Measurements from ENCODE around the gene ENO4.

DNA sequence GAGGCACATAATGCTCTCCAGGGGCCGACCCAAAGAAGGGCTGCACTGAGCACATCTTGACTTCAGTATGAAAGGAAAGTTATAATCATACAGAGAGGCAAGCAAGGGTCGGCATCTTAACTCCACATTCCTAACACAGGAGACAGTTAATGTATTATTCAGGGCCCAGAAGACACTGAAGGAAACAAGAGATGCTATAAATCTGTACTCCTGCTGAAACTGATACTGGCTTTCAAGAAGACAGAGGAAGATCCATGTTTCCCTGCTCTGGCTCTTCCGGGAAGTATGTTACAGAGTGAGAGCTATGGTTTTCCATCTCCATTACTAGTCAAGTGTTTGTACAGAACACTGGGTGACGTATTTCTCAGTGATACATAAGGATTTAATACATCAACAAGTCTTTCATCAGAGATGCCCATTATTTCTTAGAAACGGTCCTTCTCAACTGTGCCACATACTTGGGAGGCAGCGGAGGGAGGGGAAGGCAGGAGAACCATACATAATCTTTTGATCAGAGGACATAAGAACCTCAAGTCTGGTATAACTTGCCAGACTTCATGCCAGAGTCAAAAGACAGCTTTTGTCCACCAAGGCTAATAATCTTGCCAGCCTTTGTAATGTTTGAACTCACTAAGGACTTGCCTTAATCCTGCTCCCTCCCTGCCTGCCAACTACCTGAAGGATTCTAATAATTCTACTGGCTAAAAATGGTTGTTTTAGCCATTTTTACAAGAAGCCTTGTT is 58.1 kb downstream of the ENO4 start:
- TF ChIP-seq, protein P1, sequence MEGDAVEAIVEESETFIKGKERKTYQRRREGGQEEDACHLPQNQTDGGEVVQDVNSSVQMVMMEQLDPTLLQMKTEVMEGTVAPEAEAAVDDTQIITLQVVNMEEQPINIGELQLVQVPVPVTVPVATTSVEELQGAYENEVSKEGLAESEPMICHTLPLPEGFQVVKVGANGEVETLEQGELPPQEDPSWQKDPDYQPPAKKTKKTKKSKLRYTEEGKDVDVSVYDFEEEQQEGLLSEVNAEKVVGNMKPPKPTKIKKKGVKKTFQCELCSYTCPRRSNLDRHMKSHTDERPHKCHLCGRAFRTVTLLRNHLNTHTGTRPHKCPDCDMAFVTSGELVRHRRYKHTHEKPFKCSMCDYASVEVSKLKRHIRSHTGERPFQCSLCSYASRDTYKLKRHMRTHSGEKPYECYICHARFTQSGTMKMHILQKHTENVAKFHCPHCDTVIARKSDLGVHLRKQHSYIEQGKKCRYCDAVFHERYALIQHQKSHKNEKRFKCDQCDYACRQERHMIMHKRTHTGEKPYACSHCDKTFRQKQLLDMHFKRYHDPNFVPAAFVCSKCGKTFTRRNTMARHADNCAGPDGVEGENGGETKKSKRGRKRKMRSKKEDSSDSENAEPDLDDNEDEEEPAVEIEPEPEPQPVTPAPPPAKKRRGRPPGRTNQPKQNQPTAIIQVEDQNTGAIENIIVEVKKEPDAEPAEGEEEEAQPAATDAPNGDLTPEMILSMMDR (IDR thresholded peaks at IDR 0.05; ENCODE audit: insufficient read depth, low read depth, low read length), result no peak
- TF ChIP-seq EZH2 (IDR thresholded peaks at IDR 0.05; ENCODE audit: insufficient read depth, low read length), result no peak
